ENCODE data around the gene HOXD11. TPM values are rescaled to one million over a fixed set of nuclear protein-coding genes. Genes with fewer than 3 reads are reported as not detected.

HOXD11 gene
- total and polyA plus RNA-seq, 2 of the 13 experiments (the other 11 are each of a cell fraction or from before 2014, with no cell fraction given), result not detected

DNA sequence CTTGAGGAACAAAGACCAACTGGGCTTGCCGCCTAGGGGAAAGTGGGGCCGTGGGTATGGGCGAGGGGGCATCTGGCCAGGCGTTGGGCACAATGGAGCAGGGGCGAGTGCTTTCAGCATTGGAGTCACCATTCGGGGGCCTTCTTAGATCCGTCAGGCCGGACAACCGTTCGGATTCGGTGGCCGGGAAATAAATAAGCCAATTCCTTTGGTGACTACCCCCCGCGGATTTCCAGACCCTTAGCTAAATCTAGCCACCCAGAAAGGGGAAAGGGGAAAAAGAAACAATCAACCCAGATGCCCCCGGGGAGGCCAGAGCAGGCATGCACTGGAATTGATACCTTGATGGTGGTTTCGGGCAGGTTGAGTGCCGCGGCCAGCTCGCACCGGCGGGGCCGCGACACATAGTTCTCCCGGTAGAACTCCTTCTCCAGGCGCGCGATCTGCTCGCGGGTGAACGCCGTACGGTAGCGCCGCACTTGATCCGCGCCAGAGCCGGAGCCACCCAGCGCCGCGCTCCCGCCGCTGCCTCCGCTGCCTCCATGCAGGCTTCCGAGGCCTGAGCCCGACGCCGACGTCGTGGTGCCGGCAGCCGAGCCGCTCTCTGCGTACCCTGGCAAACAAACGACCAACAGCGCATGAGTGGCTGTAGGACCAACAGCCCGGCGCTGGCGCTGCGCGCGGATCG, 25.1 kb upstream of the HOXD11 start (continued):
- TF ChIP-seq, protein P1, sequence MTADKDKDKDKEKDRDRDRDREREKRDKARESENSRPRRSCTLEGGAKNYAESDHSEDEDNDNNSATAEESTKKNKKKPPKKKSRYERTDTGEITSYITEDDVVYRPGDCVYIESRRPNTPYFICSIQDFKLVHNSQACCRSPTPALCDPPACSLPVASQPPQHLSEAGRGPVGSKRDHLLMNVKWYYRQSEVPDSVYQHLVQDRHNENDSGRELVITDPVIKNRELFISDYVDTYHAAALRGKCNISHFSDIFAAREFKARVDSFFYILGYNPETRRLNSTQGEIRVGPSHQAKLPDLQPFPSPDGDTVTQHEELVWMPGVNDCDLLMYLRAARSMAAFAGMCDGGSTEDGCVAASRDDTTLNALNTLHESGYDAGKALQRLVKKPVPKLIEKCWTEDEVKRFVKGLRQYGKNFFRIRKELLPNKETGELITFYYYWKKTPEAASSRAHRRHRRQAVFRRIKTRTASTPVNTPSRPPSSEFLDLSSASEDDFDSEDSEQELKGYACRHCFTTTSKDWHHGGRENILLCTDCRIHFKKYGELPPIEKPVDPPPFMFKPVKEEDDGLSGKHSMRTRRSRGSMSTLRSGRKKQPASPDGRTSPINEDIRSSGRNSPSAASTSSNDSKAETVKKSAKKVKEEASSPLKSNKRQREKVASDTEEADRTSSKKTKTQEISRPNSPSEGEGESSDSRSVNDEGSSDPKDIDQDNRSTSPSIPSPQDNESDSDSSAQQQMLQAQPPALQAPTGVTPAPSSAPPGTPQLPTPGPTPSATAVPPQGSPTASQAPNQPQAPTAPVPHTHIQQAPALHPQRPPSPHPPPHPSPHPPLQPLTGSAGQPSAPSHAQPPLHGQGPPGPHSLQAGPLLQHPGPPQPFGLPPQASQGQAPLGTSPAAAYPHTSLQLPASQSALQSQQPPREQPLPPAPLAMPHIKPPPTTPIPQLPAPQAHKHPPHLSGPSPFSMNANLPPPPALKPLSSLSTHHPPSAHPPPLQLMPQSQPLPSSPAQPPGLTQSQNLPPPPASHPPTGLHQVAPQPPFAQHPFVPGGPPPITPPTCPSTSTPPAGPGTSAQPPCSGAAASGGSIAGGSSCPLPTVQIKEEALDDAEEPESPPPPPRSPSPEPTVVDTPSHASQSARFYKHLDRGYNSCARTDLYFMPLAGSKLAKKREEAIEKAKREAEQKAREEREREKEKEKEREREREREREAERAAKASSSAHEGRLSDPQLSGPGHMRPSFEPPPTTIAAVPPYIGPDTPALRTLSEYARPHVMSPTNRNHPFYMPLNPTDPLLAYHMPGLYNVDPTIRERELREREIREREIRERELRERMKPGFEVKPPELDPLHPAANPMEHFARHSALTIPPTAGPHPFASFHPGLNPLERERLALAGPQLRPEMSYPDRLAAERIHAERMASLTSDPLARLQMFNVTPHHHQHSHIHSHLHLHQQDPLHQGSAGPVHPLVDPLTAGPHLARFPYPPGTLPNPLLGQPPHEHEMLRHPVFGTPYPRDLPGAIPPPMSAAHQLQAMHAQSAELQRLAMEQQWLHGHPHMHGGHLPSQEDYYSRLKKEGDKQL (CRISPR knock-in tag; IDR thresholded peaks at IDR 0.05; ENCODE audit: low read depth), result no peak
- TF ChIP-seq ZNF660 (CRISPR knock-in tag; IDR thresholded peaks at IDR 0.05; ENCODE audit: borderline replicate concordance, low read depth) (no peak), CEBPB (IDR thresholded peaks at IDR 0.05; ENCODE audit: borderline replicate concordance, low read depth, low read length) (no peak), ZNF792 (CRISPR knock-in tag; IDR thresholded peaks at IDR 0.05) (no peak), ZNF530 (CRISPR knock-in tag; IDR thresholded peaks at IDR 0.05; ENCODE audit: low read depth) (no peak)
- TF ChIP-seq, protein P2, sequence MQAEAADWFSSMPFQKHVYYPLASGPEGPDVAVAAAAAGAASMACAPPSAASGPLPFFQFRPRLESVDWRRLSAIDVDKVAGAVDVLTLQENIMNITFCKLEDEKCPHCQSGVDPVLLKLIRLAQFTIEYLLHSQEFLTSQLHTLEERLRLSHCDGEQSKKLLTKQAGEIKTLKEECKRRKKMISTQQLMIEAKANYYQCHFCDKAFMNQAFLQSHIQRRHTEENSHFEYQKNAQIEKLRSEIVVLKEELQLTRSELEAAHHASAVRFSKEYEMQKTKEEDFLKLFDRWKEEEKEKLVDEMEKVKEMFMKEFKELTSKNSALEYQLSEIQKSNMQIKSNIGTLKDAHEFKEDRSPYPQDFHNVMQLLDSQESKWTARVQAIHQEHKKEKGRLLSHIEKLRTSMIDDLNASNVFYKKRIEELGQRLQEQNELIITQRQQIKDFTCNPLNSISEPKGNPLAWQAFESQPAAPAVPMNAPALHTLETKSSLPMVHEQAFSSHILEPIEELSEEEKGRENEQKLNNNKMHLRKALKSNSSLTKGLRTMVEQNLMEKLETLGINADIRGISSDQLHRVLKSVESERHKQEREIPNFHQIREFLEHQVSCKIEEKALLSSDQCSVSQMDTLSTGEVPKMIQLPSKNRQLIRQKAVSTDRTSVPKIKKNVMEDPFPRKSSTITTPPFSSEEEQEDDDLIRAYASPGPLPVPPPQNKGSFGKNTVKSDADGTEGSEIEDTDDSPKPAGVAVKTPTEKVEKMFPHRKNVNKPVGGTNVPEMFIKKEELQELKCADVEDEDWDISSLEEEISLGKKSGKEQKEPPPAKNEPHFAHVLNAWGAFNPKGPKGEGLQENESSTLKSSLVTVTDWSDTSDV (CRISPR knock-in tag; IDR thresholded peaks at IDR 0.05), result no peak
- TF ChIP-seq, protein P3, sequence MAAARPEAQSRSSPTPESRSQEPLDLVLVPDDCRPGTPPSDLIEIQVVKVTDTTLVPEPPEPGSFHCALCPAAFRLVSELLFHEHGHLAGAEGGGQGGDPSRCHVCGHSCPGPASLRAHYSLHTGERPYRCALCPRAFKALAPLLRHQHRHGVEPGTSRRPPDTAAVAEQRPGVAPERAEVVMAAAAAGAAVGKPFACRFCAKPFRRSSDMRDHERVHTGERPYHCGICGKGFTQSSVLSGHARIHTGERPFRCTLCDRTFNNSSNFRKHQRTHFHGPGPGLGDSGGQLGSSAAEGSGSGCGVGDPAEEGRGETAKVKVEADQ (CRISPR knock-in tag; IDR thresholded peaks at IDR 0.05; ENCODE audit: borderline replicate concordance), result no peak
- TF ChIP-seq, protein P4, sequence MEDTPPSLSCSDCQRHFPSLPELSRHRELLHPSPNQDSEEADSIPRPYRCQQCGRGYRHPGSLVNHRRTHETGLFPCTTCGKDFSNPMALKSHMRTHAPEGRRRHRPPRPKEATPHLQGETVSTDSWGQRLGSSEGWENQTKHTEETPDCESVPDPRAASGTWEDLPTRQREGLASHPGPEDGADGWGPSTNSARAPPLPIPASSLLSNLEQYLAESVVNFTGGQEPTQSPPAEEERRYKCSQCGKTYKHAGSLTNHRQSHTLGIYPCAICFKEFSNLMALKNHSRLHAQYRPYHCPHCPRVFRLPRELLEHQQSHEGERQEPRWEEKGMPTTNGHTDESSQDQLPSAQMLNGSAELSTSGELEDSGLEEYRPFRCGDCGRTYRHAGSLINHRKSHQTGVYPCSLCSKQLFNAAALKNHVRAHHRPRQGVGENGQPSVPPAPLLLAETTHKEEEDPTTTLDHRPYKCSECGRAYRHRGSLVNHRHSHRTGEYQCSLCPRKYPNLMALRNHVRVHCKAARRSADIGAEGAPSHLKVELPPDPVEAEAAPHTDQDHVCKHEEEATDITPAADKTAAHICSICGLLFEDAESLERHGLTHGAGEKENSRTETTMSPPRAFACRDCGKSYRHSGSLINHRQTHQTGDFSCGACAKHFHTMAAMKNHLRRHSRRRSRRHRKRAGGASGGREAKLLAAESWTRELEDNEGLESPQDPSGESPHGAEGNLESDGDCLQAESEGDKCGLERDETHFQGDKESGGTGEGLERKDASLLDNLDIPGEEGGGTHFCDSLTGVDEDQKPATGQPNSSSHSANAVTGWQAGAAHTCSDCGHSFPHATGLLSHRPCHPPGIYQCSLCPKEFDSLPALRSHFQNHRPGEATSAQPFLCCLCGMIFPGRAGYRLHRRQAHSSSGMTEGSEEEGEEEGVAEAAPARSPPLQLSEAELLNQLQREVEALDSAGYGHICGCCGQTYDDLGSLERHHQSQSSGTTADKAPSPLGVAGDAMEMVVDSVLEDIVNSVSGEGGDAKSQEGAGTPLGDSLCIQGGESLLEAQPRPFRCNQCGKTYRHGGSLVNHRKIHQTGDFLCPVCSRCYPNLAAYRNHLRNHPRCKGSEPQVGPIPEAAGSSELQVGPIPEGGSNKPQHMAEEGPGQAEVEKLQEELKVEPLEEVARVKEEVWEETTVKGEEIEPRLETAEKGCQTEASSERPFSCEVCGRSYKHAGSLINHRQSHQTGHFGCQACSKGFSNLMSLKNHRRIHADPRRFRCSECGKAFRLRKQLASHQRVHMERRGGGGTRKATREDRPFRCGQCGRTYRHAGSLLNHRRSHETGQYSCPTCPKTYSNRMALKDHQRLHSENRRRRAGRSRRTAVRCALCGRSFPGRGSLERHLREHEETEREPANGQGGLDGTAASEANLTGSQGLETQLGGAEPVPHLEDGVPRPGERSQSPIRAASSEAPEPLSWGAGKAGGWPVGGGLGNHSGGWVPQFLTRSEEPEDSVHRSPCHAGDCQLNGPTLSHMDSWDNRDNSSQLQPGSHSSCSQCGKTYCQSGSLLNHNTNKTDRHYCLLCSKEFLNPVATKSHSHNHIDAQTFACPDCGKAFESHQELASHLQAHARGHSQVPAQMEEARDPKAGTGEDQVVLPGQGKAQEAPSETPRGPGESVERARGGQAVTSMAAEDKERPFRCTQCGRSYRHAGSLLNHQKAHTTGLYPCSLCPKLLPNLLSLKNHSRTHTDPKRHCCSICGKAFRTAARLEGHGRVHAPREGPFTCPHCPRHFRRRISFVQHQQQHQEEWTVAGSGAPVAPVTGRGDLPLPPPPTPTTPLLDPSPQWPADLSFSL (CRISPR knock-in tag; IDR thresholded peaks at IDR 0.05), result no peak
